Measurements from ENCODE around the gene ALAD.
"Not testable (repeated sequence)": the region's sequence is repeated elsewhere in the genome, so short reads cannot be mapped to it uniquely, and the experiment has no call there.

Gene ALAD

GRCh38 chr9:113398796-113399195 lies 2.3 kb downstream of the ALAD start:
- no peak for DNase-seq (ENCODE audit: low spot score)

GRCh38 chr9:113397203-113397631 lies 3.9 kb downstream of the ALAD start:
- DNase-seq (ENCODE audit: low spot score) = no peak

GRCh38 chr9:113395000-113395861 lies 5.9 kb downstream of the ALAD start:
- no peak for DNase-seq (ENCODE audit: low spot score)

- no peak for DNase-seq (ENCODE audit: low spot score)
Measured at GRCh38 chr9:113393281-113393680, 7.8 kb downstream of the ALAD start.

- DNase-seq (ENCODE audit: low spot score) = no peak
Measured at GRCh38 chr9:113391917-113392316, 9.2 kb downstream of the ALAD start.

GRCh38 chr9:113390192-113390960 lies 10.7 kb downstream of the ALAD start:
- DNase-seq (ENCODE audit: low spot score) = no peak

GRCh38 chr9:113389451-113389850 lies 11.6 kb downstream of the ALAD start:
- no peak for DNase-seq (ENCODE audit: low spot score)

- DNase-seq (ENCODE audit: low spot score) = no peak
Measured at GRCh38 chr9:113388833-113389232, 12.3 kb downstream of the ALAD start.

GRCh38 chr9:113387560-113388230 lies 13.4 kb downstream of the ALAD start:
- DNase-seq (ENCODE audit: low spot score) = no peak

GRCh38 chr9:113386571-113387393 lies 14.3 kb downstream of the ALAD start:
- DNase-seq (ENCODE audit: low spot score) = no peak

GRCh38 chr9:113381909-113382411 lies 19.1 kb downstream of the ALAD start:
- DNase-seq (ENCODE audit: low spot score) = no peak

- DNase-seq (ENCODE audit: low spot score) = not testable (repeated sequence)
Measured at GRCh38 chr9:113381441-113381840, 19.6 kb downstream of the ALAD start.

GRCh38 chr9:113380869-113381378 lies 20.2 kb downstream of the ALAD start:
- DNase-seq (ENCODE audit: low spot score) = no peak

- not testable (repeated sequence) for DNase-seq (ENCODE audit: low spot score)
Measured at GRCh38 chr9:113379829-113380210, 21.3 kb downstream of the ALAD start.

- not testable (repeated sequence) for DNase-seq (ENCODE audit: low spot score)
Measured at GRCh38 chr9:113379094-113379828, 21.8 kb downstream of the ALAD start.

- peak; percentile 88 for DNase-seq (ENCODE audit: low spot score)
Measured at GRCh38 chr9:113376634-113377567, 24.2 kb downstream of the ALAD start, which contains the start of gene HDHD3. HDHD3 (minus strand) TSS chr9:113376986; CDS start chr9:113374354, 2,632 bp downstream.

- DNase-seq (ENCODE audit: low spot score) = no peak
Measured at GRCh38 chr9:113375057-113376023, 25.7 kb downstream of the ALAD start.

Data from ecto neural progenitor cell (in vitro differentiated cells).